Uterus (tissue), 2 donors: ENCODE data around the gene PKNOX2.

ENCODE experiments used
- POLR2A ChIP-seq, 2 donors: fragments of 450-650 bp; IDR thresholded peaks; one replicate each; pipeline ENCODE4 v1.6.1; 2016; ENCODE audit warnings: antibody characterized with exemption in 2 of 2, mild to moderate bottlenecking in 1 of 2, moderate library complexity in 1 of 2
- TF ChIP-seq, protein P1 (sequence below), 4 experiments: fragments of 200-600 bp in 2 of 4; fragments of 450-650 bp in 2 of 4; sonication (generic) in 2 of 4; IDR thresholded peaks; one replicate each; pipeline ENCODE4 v1.5.1; 2016 to 2019; ENCODE audit warnings: antibody characterized with exemption in 4 of 4, mild to moderate bottlenecking in 2 of 4, moderate library complexity in 1 of 4

DNA sequence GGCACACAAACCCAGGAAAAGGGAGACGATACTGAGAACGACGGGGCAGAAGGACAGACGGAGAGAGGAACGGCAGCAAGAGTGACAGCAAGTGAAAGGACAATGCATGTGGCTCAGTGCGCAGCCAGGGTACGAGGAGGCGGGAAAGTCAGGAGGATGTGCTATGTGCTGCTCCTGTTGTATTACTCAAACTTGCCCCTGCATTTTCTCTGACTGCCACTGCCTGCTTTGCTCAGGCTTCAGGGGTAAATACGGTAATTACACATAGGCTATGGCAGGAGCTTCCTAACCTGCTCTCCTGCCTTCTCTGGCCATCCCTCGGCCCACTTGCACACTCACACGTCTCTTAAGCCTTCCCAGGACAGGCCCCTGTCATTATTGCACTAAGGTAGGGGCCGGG is 236.7 kb downstream of the PKNOX2 start:
- no peak for TF ChIP-seq POLR2A (IDR thresholded peaks at IDR 0.05)
- TF ChIP-seq, protein P1, sequence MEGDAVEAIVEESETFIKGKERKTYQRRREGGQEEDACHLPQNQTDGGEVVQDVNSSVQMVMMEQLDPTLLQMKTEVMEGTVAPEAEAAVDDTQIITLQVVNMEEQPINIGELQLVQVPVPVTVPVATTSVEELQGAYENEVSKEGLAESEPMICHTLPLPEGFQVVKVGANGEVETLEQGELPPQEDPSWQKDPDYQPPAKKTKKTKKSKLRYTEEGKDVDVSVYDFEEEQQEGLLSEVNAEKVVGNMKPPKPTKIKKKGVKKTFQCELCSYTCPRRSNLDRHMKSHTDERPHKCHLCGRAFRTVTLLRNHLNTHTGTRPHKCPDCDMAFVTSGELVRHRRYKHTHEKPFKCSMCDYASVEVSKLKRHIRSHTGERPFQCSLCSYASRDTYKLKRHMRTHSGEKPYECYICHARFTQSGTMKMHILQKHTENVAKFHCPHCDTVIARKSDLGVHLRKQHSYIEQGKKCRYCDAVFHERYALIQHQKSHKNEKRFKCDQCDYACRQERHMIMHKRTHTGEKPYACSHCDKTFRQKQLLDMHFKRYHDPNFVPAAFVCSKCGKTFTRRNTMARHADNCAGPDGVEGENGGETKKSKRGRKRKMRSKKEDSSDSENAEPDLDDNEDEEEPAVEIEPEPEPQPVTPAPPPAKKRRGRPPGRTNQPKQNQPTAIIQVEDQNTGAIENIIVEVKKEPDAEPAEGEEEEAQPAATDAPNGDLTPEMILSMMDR (IDR thresholded peaks at IDR 0.05), result no peak
